RWPE2 (cell line): ENCODE measurements around the gene EDIL3.

Source experiments
- ATAC-seq: fragments of 200-7000 bp; cut with Tn5 transposase; 3 replicates; pipeline ENCODE4 v1.9.1; 2021; ENCODE audit warnings: low read depth
- DNase-seq: peaks from one replicate; pipeline ENCODE4 v3.0.0-alpha.2; 2020; ENCODE audit warnings: low spot score
- H3K27ac ChIP-seq: fragments of 450-650 bp; 2 replicates; pipeline ENCODE4 v1.5.1; 2017; ENCODE audit warnings: mild to moderate bottlenecking; ENCODE audit not compliant: poor library complexity, severe bottlenecking
- H3K27me3 ChIP-seq: fragments of 250-450 bp; sonication (Bioruptor Pico); 2 replicates; pipeline ENCODE4 v1.5.1; 2021; ENCODE audit warnings: mild to moderate bottlenecking, moderate library complexity; ENCODE audit not compliant: insufficient read depth, poor library complexity, severe bottlenecking
- H3K36me3 ChIP-seq: fragments of 250-450 bp; sonication (Bioruptor Pico); 2 replicates; pipeline ENCODE4 v1.5.1; 2020; ENCODE audit warnings: low read depth, mild to moderate bottlenecking, moderate library complexity
- H3K4me1 ChIP-seq: fragments of 250-450 bp; sonication (Bioruptor Pico); 2 replicates; pipeline ENCODE4 v1.5.1; 2021; ENCODE audit warnings: mild to moderate bottlenecking, moderate library complexity; ENCODE audit not compliant: insufficient read depth, poor library complexity, severe bottlenecking
- H3K4me3 ChIP-seq: fragments of 250-450 bp; sonication (Bioruptor Pico); 2 replicates; pipeline ENCODE4 v1.5.1; 2021; ENCODE audit warnings: mild to moderate bottlenecking, moderate library complexity; ENCODE audit not compliant: severe bottlenecking
- H3K9me3 ChIP-seq: fragments of 250-450 bp; sonication (Bioruptor Pico); 2 replicates; pipeline ENCODE4 v1.5.1; 2021; ENCODE audit warnings: mild to moderate bottlenecking, moderate library complexity; ENCODE audit not compliant: severe bottlenecking
- CTCF ChIP-seq: fragments of 450-650 bp; IDR thresholded peaks from one replicate; pipeline ENCODE4 v1.5.1; 2017; ENCODE audit warnings: mild to moderate bottlenecking, moderate library complexity; ENCODE audit not compliant: poor library complexity, severe bottlenecking

Gene EDIL3

GRCh38 chr5:84242286-84242685 lies 142.4 kb downstream of the EDIL3 start:
- no peaks in the 10 kb centered on the region for H3K9me3 ChIP-seq
- H3K27me3 ChIP-seq: no peaks in the 10 kb centered on the region
- DNase-seq: no peak
- no peak for TF ChIP-seq CTCF
- H3K27ac ChIP-seq: no peak overlapping the region
- peak; percentile 76 for ATAC-seq
- H3K4me3 ChIP-seq: no peak overlapping the region
- peaks cover 32% of the 10 kb centered on the region for H3K4me1 ChIP-seq
- no peaks in the 10 kb centered on the region for H3K36me3 ChIP-seq

GRCh38 chr5:84239494-84239893 lies 145.2 kb downstream of the EDIL3 start:
- Histone ChIP-seq H3K27me3 (no peaks in the 10 kb centered on the region), H3K27ac (peak overlapping the region; percentile 22), H3K4me1 (peaks cover 16% of the 10 kb centered on the region), H3K36me3 (no peaks in the 10 kb centered on the region), H3K9me3 (no peaks in the 10 kb centered on the region), H3K4me3 (no peak overlapping the region)
- TF ChIP-seq CTCF: no peak
- peak; percentile 99 for ATAC-seq
- DNase-seq: no peak

GRCh38 chr5:84237126-84237525 lies 147.6 kb downstream of the EDIL3 start:
- no peak for TF ChIP-seq CTCF
- H3K36me3 ChIP-seq: no peaks in the 10 kb centered on the region

GRCh38 chr5:84231433-84231832 lies 153.2 kb downstream of the EDIL3 start:
- no peak for TF ChIP-seq CTCF
- Histone ChIP-seq H3K27me3 (no peaks in the 10 kb centered on the region), H3K9me3 (no peaks in the 10 kb centered on the region), H3K4me1 (no peaks in the 10 kb centered on the region), H3K27ac (no peak overlapping the region), H3K4me3 (no peak overlapping the region), H3K36me3 (no peaks in the 10 kb centered on the region)
- DNase-seq (no peak), ATAC-seq (no peak)

More at GRCh38 chr5:84237126-84237525, 147.6 kb downstream of the EDIL3 start:
- DNase-seq: no peak
- no peak for ATAC-seq
- Histone ChIP-seq H3K27me3 (no peaks in the 10 kb centered on the region), H3K4me1 (peaks cover 16% of the 10 kb centered on the region), H3K27ac (no peak overlapping the region), H3K9me3 (no peaks in the 10 kb centered on the region), H3K4me3 (no peak overlapping the region)

GRCh38 chr5:84229045-84229444 lies 155.6 kb downstream of the EDIL3 start:
- ATAC-seq (no peak), DNase-seq (no peak)
- H3K27ac ChIP-seq: no peak overlapping the region
- no peaks in the 10 kb centered on the region for H3K4me1 ChIP-seq
- H3K4me3 ChIP-seq: no peak overlapping the region
- no peaks in the 10 kb centered on the region for H3K9me3 ChIP-seq
- no peaks in the 10 kb centered on the region for H3K36me3 ChIP-seq
- no peak for TF ChIP-seq CTCF
- no peaks in the 10 kb centered on the region for H3K27me3 ChIP-seq
